ENCODE data around the gene RAB3IP. TPM values are rescaled to one million over a fixed set of nuclear protein-coding genes. Genes with fewer than 3 reads are reported as not detected.
A peak's percentile ranks its signal among the peaks of the same experiment; 100 is the strongest.

Gene RAB3IP
- total and polyA plus RNA-seq, 11 donors = 19.7 to 37.5 (median 32.6) TPM

GRCh38 chr12:69698054-69698453 is 40.6 kb upstream of the RAB3IP start:
- Histone ChIP-seq H3K4me1 (peaks cover 0 to 4% (median 0%) of the 10 kb centered on the region in 12 donors), H3K4me3 (no peak overlapping the region), H3K27me3 (no peaks in the 10 kb centered on the region), H3K9me3 (no peaks in the 10 kb centered on the region), H3K27ac (no peak overlapping the region), H3K36me3 (no peaks in the 10 kb centered on the region)
- intact Hi-C loops (cut with DNase I) = no loop called here
- ATAC-seq (no peak), DNase-seq (no peak)
- no peak for TF ChIP-seq CTCF (IDR thresholded peaks at IDR 0.05)
- TF ChIP-seq POLR2A (IDR thresholded peaks at IDR 0.05) = no peak
- WGBS, 4 donors = 67 to 85% (median 80%) methylated on average over 2 of the region's 2 CpGs

GRCh38 chr12:69698769-69699540 is 39.7 kb upstream of the RAB3IP start, which contains the start of gene BEST3:
TSS of gene BEST3 (minus strand) at chr12:69699303. CDS start at chr12:69697798, 1,505 bp downstream.
- DNase-seq (no peak), ATAC-seq (no peak)
- 64 to 84% (median 77%) methylated on average over 12 of the region's 12 CpGs for WGBS, 4 donors
- H3K4me1 ChIP-seq = peaks cover 0 to 3% (median 0%) of the 10 kb centered on the region in 12 donors
- no peak within 1 kb of the TSS for H3K27ac ChIP-seq
- no peaks in the 10 kb centered on the region for H3K27me3 ChIP-seq
- TF ChIP-seq CTCF (IDR thresholded peaks at IDR 0.05) = no peak
- H3K9me3 ChIP-seq = no peaks in the 10 kb centered on the region
- H3K36me3 ChIP-seq = no peaks in the 10 kb centered on the region
- intact Hi-C loops (cut with DNase I) = no loop called here
- peak within 1 kb of the TSS in 2 of 12 donors; percentile 1 to 21 for H3K4me3 ChIP-seq

GRCh38 chr12:69701826-69702225 is 36.8 kb upstream of the RAB3IP start:
- no peak for TF ChIP-seq POLR2A (IDR thresholded peaks at IDR 0.05)
- no peak for TF ChIP-seq CTCF (IDR thresholded peaks at IDR 0.05)
- WGBS, 4 donors = 84 to 91% (median 89%) methylated on average over 3 of the region's 3 CpGs
- intact Hi-C loops (cut with DNase I) = no loop called here
- Histone ChIP-seq H3K27me3 (no peaks in the 10 kb centered on the region), H3K36me3 (no peaks in the 10 kb centered on the region), H3K9me3 (no peaks in the 10 kb centered on the region), H3K27ac (no peak overlapping the region), H3K4me3 (no peak overlapping the region), H3K4me1 (no peaks in the 10 kb centered on the region)
- ATAC-seq (no peak), DNase-seq (no peak)

- intact Hi-C loops (cut with DNase I) = no loop called here
- 38 to 74% (median 60%) methylated on average over 1 of the region's 1 CpG for WGBS, 4 donors
- no peaks in the 10 kb centered on the region for H3K4me1 ChIP-seq
Measured at GRCh38 chr12:69703146-69703642, 35.5 kb upstream of the RAB3IP start.

More at GRCh38 chr12:69703146-69703642, 35.5 kb upstream of the RAB3IP start:
- no peaks in the 10 kb centered on the region for H3K27me3 ChIP-seq
- H3K4me3 ChIP-seq = no peak overlapping the region
- H3K9me3 ChIP-seq = no peaks in the 10 kb centered on the region
- no peak for DNase-seq
- H3K27ac ChIP-seq = no peak overlapping the region
- TF ChIP-seq CTCF (IDR thresholded peaks at IDR 0.05) (no peak), POLR2A (IDR thresholded peaks at IDR 0.05) (no peak)
- no peak for ATAC-seq
- H3K36me3 ChIP-seq = no peaks in the 10 kb centered on the region

Data from heart left ventricle (tissue), 16 donors.